HepG2 (cell line): ENCODE results near the gene DGAT2. TPM values are rescaled to one million over a fixed set of nuclear protein-coding genes. Genes with fewer than 3 reads are reported as not detected.
A peak's percentile ranks its signal among the peaks of the same experiment; 100 is the strongest.

Experiments
- AFF4 ChIP-seq: sonication (generic); formaldehyde crosslinking; IDR thresholded peaks from 2 replicates; pipeline ENCODE4 v1.4.0; 2020; ENCODE audit warnings: missing genetic modification reagents
- FOXK2 ChIP-seq: fragments of 450-650 bp; IDR thresholded peaks from 2 replicates; pipeline ENCODE4 v1.6.1; 2016
- HMGXB3 ChIP-seq: sonication (generic); formaldehyde crosslinking; IDR thresholded peaks from 2 replicates; pipeline ENCODE4 v1.4.0; 2020; ENCODE audit warnings: missing genetic modification reagents, borderline replicate concordance
- JUN ChIP-seq: sonication (generic); formaldehyde crosslinking; IDR thresholded peaks from 2 replicates; pipeline ENCODE4 v1.4.0; 2020; ENCODE audit warnings: mild to moderate bottlenecking, missing genetic modification reagents
- MLLT10 ChIP-seq: sonication (generic); formaldehyde crosslinking; IDR thresholded peaks from 2 replicates; pipeline ENCODE4 v1.4.0; 2020; ENCODE audit warnings: missing genetic modification reagents
- MTA1 ChIP-seq: sonication (generic); formaldehyde crosslinking; IDR thresholded peaks from 2 replicates; pipeline ENCODE4 v1.4.0; 2020; ENCODE audit warnings: missing genetic modification reagents, mild to moderate bottlenecking, borderline replicate concordance
- NCOA2 ChIP-seq: sonication (generic); formaldehyde crosslinking; IDR thresholded peaks from 2 replicates; pipeline ENCODE4 v1.8.0; 2022; ENCODE audit warnings: inconsistent platforms
- NR3C1 ChIP-seq: sonication (generic); formaldehyde crosslinking; IDR thresholded peaks from 2 replicates; pipeline ENCODE4 v1.4.0; 2020; ENCODE audit warnings: missing genetic modification reagents
- PCBP2 ChIP-seq: fragments of 200-400 bp; formaldehyde crosslinking; optimal IDR thresholded peaks from 2 replicates; pipeline ENCODE3; 2018; ENCODE audit warnings: low read length, low read depth; ENCODE audit not compliant: poor library complexity, severe bottlenecking
- POLR2A ChIP-seq, 2 experiments: IDR thresholded peaks; 2 replicates each; pipeline ENCODE4 v1.6.1; 2011; ENCODE audit warnings: low read depth in 2 of 2, low read length in 2 of 2, mild to moderate bottlenecking in 1 of 2, moderate library complexity in 1 of 2; ENCODE audit not compliant: insufficient read depth in 1 of 2
- POLR2AphosphoS2 ChIP-seq: IDR thresholded peaks from 2 replicates; pipeline ENCODE4 v1.6.1; 2011; ENCODE audit warnings: low read depth, low read length, improper control_type of control experiment
- TCF12 ChIP-seq, 2 experiments: fragments of 450-650 bp in 1 of 2; sonication (generic) in 1 of 2; formaldehyde crosslinking in 1 of 2; IDR thresholded peaks; 2 replicates each; pipeline versions ENCODE4 v1.6.1 to v1.8.0; 2017 to 2022; ENCODE audit warnings: antibody characterized with exemption in 1 of 2, mild to moderate bottlenecking in 1 of 2, missing genetic modification reagents in 1 of 2, moderate library complexity in 1 of 2
- TRIM22 ChIP-seq: fragments of 450-650 bp; IDR thresholded peaks from 2 replicates; pipeline ENCODE4 v1.6.1; 2017
- ZBTB20 ChIP-seq: sonication (generic); formaldehyde crosslinking; IDR thresholded peaks from 2 replicates; pipeline ENCODE4 v1.8.1; 2023; ENCODE audit warnings: missing genetic modification reagents, low read depth, mild to moderate bottlenecking, borderline replicate concordance
- ZFP36L1 ChIP-seq: sonication (generic); formaldehyde crosslinking; IDR thresholded peaks from 2 replicates; pipeline ENCODE4 v1.8.0; 2022; ENCODE audit warnings: mild to moderate bottlenecking, missing genetic modification reagents, moderate library complexity
- ZNF224 ChIP-seq: sonication (generic); formaldehyde crosslinking; IDR thresholded peaks from 2 replicates; pipeline ENCODE4 v1.5.0; 2020; ENCODE audit warnings: mild to moderate bottlenecking, missing genetic modification reagents
- ZNF530 ChIP-seq: sonication (generic); formaldehyde crosslinking; IDR thresholded peaks from 2 replicates; pipeline ENCODE4 v1.5.0; 2020; ENCODE audit warnings: low read depth, mild to moderate bottlenecking, missing genetic modification reagents
- ZNF580 ChIP-seq: IDR thresholded peaks from 2 replicates; pipeline ENCODE4 v1.6.1; 2016; ENCODE audit warnings: low read depth, borderline replicate concordance
- ZNF782 ChIP-seq: sonication (generic); formaldehyde crosslinking; IDR thresholded peaks from 2 replicates; pipeline ENCODE4 v1.4.0; 2020; ENCODE audit warnings: missing genetic modification reagents, mild to moderate bottlenecking, borderline replicate concordance
- ZNF878 ChIP-seq: sonication (generic); formaldehyde crosslinking; IDR thresholded peaks from 2 replicates; pipeline ENCODE4 v1.8.1; 2023; ENCODE audit warnings: mild to moderate bottlenecking, missing genetic modification reagents, moderate library complexity
- polyA plus RNA-seq, 8 experiments: library from polyadenylated mRNA; depleted of rRNA in 3 of 8; stranded (reverse) in 7 of 8; unstranded in 1 of 8; fragments of >200 nt; fragmentation: Illumina TruSeq in 4 of 8; extraction: Trizol in 4 of 8; gene quantifications; 2 replicates each; pipeline versions ENCODE4 v1.2.1 to v1.2.3, GENCODE V29; 2011 to 2016; ENCODE audit warnings: low read depth in 4 of 8, missing spikeins in 1 of 8, mixed read lengths in 1 of 8; ENCODE audit not compliant: insufficient read depth in 1 of 8
- total RNA-seq, 5 experiments: library from RNA; depleted of rRNA; stranded (reverse); fragments of >200 nt; fragmentation: Illumina TruSeq; extraction: Trizol; gene quantifications; 2 replicates each; pipeline ENCODE4 v1.2.3, GENCODE V29; 2016; ENCODE audit warnings: low read depth in 1 of 5

DGAT2 gene
- total and polyA plus RNA-seq, 2 of the 13 experiments (the other 11 are each of a cell fraction or from before 2014, with no cell fraction given): 39.0 to 65.6 TPM

GRCh38 chr11:75719340-75720239 is 49.0 kb upstream of the DGAT2 start (continued):
- TF ChIP-seq HMGXB3 (CRISPR knock-in tag) (no peak), ZNF224 (CRISPR knock-in tag) (peak; percentile 73; the same call in 1 of the 2 replicates), MLLT10 (CRISPR knock-in tag) (no peak), NCOA2 (CRISPR knock-in tag) (no peak), POLR2A (IDR thresholded peaks at IDR 0.05; ENCODE audit: insufficient read depth in 1 of 2, low read depth in 2 of 2, low read length in 2 of 2) (peak; percentile 80 to 89), ZNF878 (CRISPR knock-in tag) (no peak), MTA1 (CRISPR knock-in tag) (no peak; the same call in 1 of the 2 replicates), ZNF782 (CRISPR knock-in tag) (no peak), TCF12 (IDR thresholded peaks at IDR 0.05) (no peak), TCF12 (CRISPR knock-in tag; IDR thresholded peaks at IDR 0.05) (no peak), ZFP36L1 (CRISPR knock-in tag) (no peak), POLR2AphosphoS2 (no peak), FOXK2 (no peak), ZNF530 (CRISPR knock-in tag) (no peak), NR3C1 (CRISPR knock-in tag) (no peak), TRIM22 (no peak), PCBP2 (no peak), ZNF580 (CRISPR knock-in tag) (peak; percentile 69; the same call in 1 of the 2 replicates), JUN (CRISPR knock-in tag) (no peak), AFF4 (CRISPR knock-in tag) (no peak), ZBTB20 (peak; percentile 76; the same call in 1 of the 2 replicates)
